Chondrocyte (in vitro differentiated cells): Measurements from ENCODE around the gene EDC4. TPM values are rescaled to one million over a fixed set of nuclear protein-coding genes. Genes with fewer than 3 reads are reported as not detected.

Experiments used
- DNase-seq: peaks from one replicate; pipeline ENCODE4 v3.0.0; 2021; ENCODE audit warnings: mixed read lengths, low spot score
- H3K27ac Mint-ChIP-seq: one replicate; pipeline ENCODE4 v1.8.0; 2021; ENCODE audit warnings: mild to moderate bottlenecking, moderate library complexity, mixed read lengths; ENCODE audit not compliant: unreplicated experiment
- H3K27me3 Mint-ChIP-seq: 2 replicates; pipeline ENCODE4 v1.8.0; 2021; ENCODE audit warnings: low read depth, mixed read lengths
- H3K36me3 Mint-ChIP-seq: 2 replicates; pipeline ENCODE4 v1.8.0; 2021; ENCODE audit warnings: low read depth, mixed read lengths
- H3K4me1 Mint-ChIP-seq: 2 replicates; pipeline ENCODE4 v1.8.0; 2021; ENCODE audit warnings: low read depth, mild to moderate bottlenecking, mixed read lengths
- H3K4me3 Mint-ChIP-seq: one replicate; pipeline ENCODE4 v1.8.0; 2021; ENCODE audit warnings: mild to moderate bottlenecking, moderate library complexity, mixed read lengths; ENCODE audit not compliant: unreplicated experiment
- H3K9me3 Mint-ChIP-seq: 2 replicates; pipeline ENCODE4 v1.8.0; 2021; ENCODE audit warnings: low read depth, mixed read lengths
- total RNA-seq: library from RNA; stranded (reverse); gene quantifications from 3 replicates; pipeline ENCODE4 v1.2.1, GENCODE V29; 2021
- TF ChIP-seq, protein P1 (sequence below): fragments of 200-600 bp; sonication (generic); IDR thresholded peaks from 2 replicates; pipeline ENCODE4 v1.5.0; 2021; ENCODE audit warnings: antibody characterized with exemption, mild to moderate bottlenecking, moderate library complexity

The EDC4 gene
- total RNA-seq, 1 donor from 2014 or later, result 67.9 TPM

DNA sequence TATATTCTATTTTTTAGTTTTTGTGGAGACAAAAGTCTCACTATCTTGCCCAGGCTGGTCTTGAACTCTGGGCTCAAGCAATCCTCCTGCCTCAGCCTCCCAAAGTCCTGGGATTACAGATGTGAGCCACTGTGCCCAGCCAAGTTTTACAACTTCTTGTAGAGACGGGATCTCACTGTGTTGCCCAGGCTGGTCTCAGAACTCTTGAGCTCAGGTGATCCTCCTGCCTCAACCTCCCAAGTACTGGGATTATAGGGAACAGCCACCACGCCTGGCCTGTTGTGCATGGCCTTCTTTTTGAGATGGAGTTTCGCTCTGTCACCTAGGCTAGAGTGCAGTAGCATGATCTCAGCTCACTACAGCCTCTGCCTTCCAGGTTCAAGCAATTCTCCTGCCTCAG lies 19.2 kb upstream of the EDC4 start:
- Mint-ChIP-seq H3K9me3 (no peaks in the 10 kb centered on the region), H3K27me3 (no peaks in the 10 kb centered on the region), H3K4me3 (no peak overlapping the region), H3K4me1 (peaks cover 48% of the 10 kb centered on the region), H3K36me3 (no peaks in the 10 kb centered on the region), H3K27ac (no peak overlapping the region)
- TF ChIP-seq, protein P1, sequence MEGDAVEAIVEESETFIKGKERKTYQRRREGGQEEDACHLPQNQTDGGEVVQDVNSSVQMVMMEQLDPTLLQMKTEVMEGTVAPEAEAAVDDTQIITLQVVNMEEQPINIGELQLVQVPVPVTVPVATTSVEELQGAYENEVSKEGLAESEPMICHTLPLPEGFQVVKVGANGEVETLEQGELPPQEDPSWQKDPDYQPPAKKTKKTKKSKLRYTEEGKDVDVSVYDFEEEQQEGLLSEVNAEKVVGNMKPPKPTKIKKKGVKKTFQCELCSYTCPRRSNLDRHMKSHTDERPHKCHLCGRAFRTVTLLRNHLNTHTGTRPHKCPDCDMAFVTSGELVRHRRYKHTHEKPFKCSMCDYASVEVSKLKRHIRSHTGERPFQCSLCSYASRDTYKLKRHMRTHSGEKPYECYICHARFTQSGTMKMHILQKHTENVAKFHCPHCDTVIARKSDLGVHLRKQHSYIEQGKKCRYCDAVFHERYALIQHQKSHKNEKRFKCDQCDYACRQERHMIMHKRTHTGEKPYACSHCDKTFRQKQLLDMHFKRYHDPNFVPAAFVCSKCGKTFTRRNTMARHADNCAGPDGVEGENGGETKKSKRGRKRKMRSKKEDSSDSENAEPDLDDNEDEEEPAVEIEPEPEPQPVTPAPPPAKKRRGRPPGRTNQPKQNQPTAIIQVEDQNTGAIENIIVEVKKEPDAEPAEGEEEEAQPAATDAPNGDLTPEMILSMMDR, result no peak
- DNase-seq, result no peak

DNA sequence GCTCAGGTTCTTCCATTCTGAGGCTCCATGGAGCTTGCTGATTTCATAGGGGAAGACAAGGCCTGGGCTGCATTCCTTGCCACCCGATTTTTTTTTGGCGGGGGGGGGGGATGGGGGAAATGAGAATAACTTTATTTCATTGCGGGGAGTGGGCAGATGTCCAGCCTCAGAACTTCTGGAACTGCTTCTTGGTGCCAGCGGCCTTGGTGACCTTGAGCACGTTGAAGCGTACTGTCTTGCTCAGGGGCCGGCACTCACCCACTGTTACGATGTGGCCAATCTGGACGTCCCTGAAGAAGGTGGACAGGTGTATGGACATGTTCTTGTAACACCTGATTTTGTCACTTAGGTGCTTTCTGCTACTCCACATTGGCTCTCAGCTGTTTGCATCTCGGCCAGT lies 17.1 kb upstream of the EDC4 start:
- TF ChIP-seq, protein P1, result no peak
- no peak overlapping the region for H3K4me3 Mint-ChIP-seq
- H3K27me3 Mint-ChIP-seq, result no peaks in the 10 kb centered on the region
- no peaks in the 10 kb centered on the region for H3K9me3 Mint-ChIP-seq
- H3K36me3 Mint-ChIP-seq, result no peaks in the 10 kb centered on the region
- no peak for DNase-seq
- H3K4me1 Mint-ChIP-seq, result peaks cover 44% of the 10 kb centered on the region
- no peak overlapping the region for H3K27ac Mint-ChIP-seq

- Mint-ChIP-seq H3K4me3 (no peak overlapping the region), H3K36me3 (peaks cover 4% of the 10 kb centered on the region), H3K27me3 (no peaks in the 10 kb centered on the region), H3K9me3 (no peaks in the 10 kb centered on the region), H3K4me1 (peaks cover 57% of the 10 kb centered on the region), H3K27ac (peak overlapping the region; percentile 83)
- TF ChIP-seq, protein P1, result no peak
- no peak for DNase-seq
Observed at GRCh38 chr16:67856927-67857546, 15.8 kb upstream of the EDC4 start.

DNA sequence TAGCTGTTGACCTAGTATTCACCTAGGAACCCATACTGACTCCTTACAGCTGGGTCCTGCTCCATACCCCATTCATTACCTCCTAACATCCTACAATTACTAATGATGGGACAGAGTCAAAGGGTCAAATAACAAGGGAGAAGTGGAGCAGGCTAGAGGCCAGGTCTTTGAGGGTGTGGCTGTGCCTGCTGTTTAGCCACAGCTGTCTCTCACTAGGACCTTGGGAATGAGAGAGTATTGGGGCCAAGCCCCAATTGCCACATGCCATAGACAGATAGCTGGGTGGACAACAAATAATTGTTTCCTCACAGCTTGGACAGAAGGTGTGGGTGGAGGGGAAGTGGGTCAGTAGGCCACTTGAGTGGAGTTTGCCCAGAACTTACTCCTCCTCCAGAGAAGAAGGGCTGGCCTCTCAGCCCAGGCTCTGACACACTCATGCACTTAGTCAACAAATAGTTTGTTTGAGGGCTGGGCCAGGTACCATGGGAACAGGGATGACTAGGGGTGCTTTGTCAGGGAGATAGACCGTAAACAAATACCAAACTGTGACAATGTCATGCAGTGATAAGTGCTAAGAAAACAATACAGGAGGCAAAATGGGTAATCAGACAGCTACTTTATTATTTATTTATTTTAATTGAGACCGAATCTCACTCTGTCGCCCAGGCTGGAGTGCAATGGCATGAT lies 15.2 kb upstream of the EDC4 start:
- DNase-seq, result no peak
- Mint-ChIP-seq H3K9me3 (no peaks in the 10 kb centered on the region), H3K27me3 (no peaks in the 10 kb centered on the region), H3K4me1 (peaks cover 63% of the 10 kb centered on the region), H3K4me3 (peak overlapping the region; percentile 13), H3K36me3 (peaks cover 4% of the 10 kb centered on the region), H3K27ac (peak overlapping the region; percentile 83)
- TF ChIP-seq, protein P1, result no peak

DNA sequence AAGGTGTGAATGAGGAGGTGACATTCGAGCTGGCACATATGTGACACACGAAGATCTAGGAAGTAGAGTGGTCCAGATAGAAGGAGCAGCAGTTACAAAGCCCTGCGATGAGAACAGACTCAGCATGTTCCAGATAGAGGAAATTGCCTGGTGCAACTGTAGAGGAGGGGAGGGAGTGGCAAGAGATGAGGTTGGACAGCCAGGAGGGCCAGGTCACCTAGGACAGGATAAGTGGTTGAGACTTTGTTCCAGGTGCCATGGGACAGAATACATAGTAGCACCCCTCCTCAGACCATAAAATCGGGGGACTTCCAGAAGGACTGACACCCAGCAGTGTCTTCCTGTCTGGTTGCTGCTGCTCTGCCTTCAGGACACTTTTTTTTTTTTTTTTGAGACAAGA lies 14.4 kb upstream of the EDC4 start:
- peak overlapping the region; percentile 83 for H3K27ac Mint-ChIP-seq
- H3K4me3 Mint-ChIP-seq, result no peak overlapping the region
- DNase-seq, result no peak
- H3K36me3 Mint-ChIP-seq, result peaks cover 4% of the 10 kb centered on the region
- peaks cover 71% of the 10 kb centered on the region for H3K4me1 Mint-ChIP-seq
- H3K9me3 Mint-ChIP-seq, result no peaks in the 10 kb centered on the region
- TF ChIP-seq, protein P1, result no peak
- H3K27me3 Mint-ChIP-seq, result no peaks in the 10 kb centered on the region
